ENCODE data around the gene TDRD6. TPM values are rescaled to one million over a fixed set of nuclear protein-coding genes. Genes with fewer than 3 reads are reported as not detected.

Gene TDRD6
- total RNA-seq, 1 experiment from 2014 or later: 0.07 TPM

DNA sequence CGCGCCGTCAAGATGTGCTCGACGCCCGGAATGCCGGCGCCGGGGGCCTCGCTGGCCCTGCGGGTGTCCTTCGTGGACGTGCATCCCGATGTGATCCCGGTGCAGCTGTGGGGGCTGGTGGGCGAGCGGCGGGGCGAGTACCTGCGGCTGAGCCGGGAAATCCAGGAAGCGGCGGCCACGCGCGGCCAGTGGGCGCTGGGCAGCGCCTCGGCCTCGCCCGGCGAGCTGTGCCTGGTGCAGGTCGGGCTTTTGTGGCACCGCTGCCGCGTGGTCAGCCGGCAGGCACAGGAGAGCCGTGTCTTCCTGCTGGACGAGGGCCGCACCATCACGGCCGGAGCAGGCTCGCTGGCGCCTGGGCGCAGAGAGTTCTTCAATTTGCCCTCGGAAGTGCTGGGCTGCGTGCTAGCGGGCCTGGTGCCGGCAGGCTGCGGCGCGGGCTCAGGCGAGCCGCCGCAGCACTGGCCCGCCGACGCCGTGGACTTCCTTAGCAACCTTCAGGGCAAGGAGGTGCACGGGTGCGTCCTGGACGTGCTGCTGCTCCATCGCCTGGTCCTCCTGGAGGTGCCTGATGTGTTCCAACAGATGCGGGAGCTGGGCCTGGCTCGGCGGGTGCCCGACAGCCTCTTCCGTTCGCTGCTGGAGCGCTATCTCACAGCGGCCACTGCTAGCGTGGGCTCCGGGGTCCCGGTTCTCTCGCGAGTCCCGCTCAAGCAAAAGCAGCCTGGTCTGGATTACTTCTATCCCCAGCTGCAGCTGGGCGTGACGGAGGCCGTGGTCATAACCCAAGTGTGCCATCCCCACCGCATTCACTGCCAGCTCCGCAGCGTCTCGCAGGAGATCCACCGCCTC, 656 bp downstream of the TDRD6 start:
- TF ChIP-seq EZH2 (IDR thresholded peaks at IDR 0.05; ENCODE audit: low read length, unreplicated experiment) (no peak), CTCF (conservative IDR thresholded peaks at IDR 0.05; ENCODE audit: low read depth, low read length) (no peak), EZH2phosphoT487 (IDR thresholded peaks at IDR 0.05; ENCODE audit: borderline replicate concordance, low read length) (no peak)
- H3K27ac ChIP-seq (ENCODE audit: low read length): no peak overlapping the region
- no peaks in the 10 kb centered on the region for H3K9me3 ChIP-seq (ENCODE audit: low read length)
- no peaks in the 10 kb centered on the region for H4K20me1 ChIP-seq (ENCODE audit: low read length)
- no peaks in the 10 kb centered on the region for H3K27me3 ChIP-seq (ENCODE audit: low read length)
- H3K9ac ChIP-seq (ENCODE audit: low read length): no peak overlapping the region
- H3K36me3 ChIP-seq (ENCODE audit: low read depth, low read length): no peaks in the 10 kb centered on the region
- no peak overlapping the region for H3K4me3 ChIP-seq (ENCODE audit: low read length)
- CTCF ChIA-PET: no interaction called here
- H2AFZ ChIP-seq (ENCODE audit: low read length): no peak overlapping the region
- no peak overlapping the region for H3K4me2 ChIP-seq (ENCODE audit: low read length)
- ATAC-seq (no peak), DNase-seq (no peak)
- POLR2A ChIA-PET (ENCODE audit: unreplicated experiment): no interaction called here
- intact Hi-C loops (cut with micrococcal nuclease): no loop called here
- H3F3A ChIP-seq (ENCODE audit: low read length, unreplicated experiment): no peaks in the 10 kb centered on the region
- BruUV-seq (replicated peaks): no TSS peak
- H3K79me2 ChIP-seq (ENCODE audit: low read length): no peaks in the 10 kb centered on the region
- H3K9me2 ChIP-seq (replicated peaks; ENCODE audit: low read length): no peaks in the 10 kb centered on the region
- H3K4me1 ChIP-seq (ENCODE audit: insufficient read depth, low read length): no peaks in the 10 kb centered on the region; the same call in 1 of the 2 replicates

- ChIA-PET CTCF (no interaction called here), POLR2A (ENCODE audit: unreplicated experiment) (no interaction called here)
- no peak for TF ChIP-seq EZH2 (IDR thresholded peaks at IDR 0.05; ENCODE audit: low read length, unreplicated experiment)
- H3K4me3 ChIP-seq (ENCODE audit: low read length): no peak overlapping the region
- no peak overlapping the region for H3K27ac ChIP-seq (ENCODE audit: low read length)
- ATAC-seq (no peak), DNase-seq (no peak)
- H3K36me3 ChIP-seq (ENCODE audit: low read depth, low read length): no peaks in the 10 kb centered on the region
- no peaks in the 10 kb centered on the region for H3K9me3 ChIP-seq (ENCODE audit: low read length)
- H3K4me2 ChIP-seq (ENCODE audit: low read length): no peak overlapping the region
- no peaks in the 10 kb centered on the region for H3F3A ChIP-seq (ENCODE audit: low read length, unreplicated experiment)
- H2AFZ ChIP-seq (ENCODE audit: low read length): no peak overlapping the region
- H3K79me2 ChIP-seq (ENCODE audit: low read length): no peaks in the 10 kb centered on the region
- intact Hi-C loops (cut with micrococcal nuclease): no loop called here
- H3K27me3 ChIP-seq (ENCODE audit: low read length): no peaks in the 10 kb centered on the region
- H3K9me2 ChIP-seq (replicated peaks; ENCODE audit: low read length): no peaks in the 10 kb centered on the region
- no peaks in the 10 kb centered on the region; the same call in 1 of the 2 replicates for H3K4me1 ChIP-seq (ENCODE audit: insufficient read depth, low read length)
- no peaks in the 10 kb centered on the region for H4K20me1 ChIP-seq (ENCODE audit: low read length)
- no TSS peak for BruUV-seq (replicated peaks)
- no peak overlapping the region for H3K9ac ChIP-seq (ENCODE audit: low read length)
Measured at GRCh38 chr6:46688966-46689335, 1.3 kb downstream of the TDRD6 start.

GRCh38 chr6:46689657-46690056, 2.0 kb downstream of the TDRD6 start:
- ATAC-seq: no peak
- POLR2A ChIA-PET (ENCODE audit: unreplicated experiment): no interaction called here

More at GRCh38 chr6:46689657-46690056, 2.0 kb downstream of the TDRD6 start:
- H3K9me2 ChIP-seq (replicated peaks; ENCODE audit: low read length): no peaks in the 10 kb centered on the region
- H3K4me1 ChIP-seq (ENCODE audit: insufficient read depth, low read length): no peaks in the 10 kb centered on the region; the same call in 1 of the 2 replicates
- H3K36me3 ChIP-seq (ENCODE audit: low read depth, low read length): no peaks in the 10 kb centered on the region
- intact Hi-C loops (cut with micrococcal nuclease): no loop called here
- no peak overlapping the region for H3K27ac ChIP-seq (ENCODE audit: low read length)
- no peak overlapping the region for H3K4me2 ChIP-seq (ENCODE audit: low read length)
- H4K20me1 ChIP-seq (ENCODE audit: low read length): no peaks in the 10 kb centered on the region
- no TSS peak for BruUV-seq (replicated peaks)
- no peaks in the 10 kb centered on the region for H3K27me3 ChIP-seq (ENCODE audit: low read length)
- H3K9me3 ChIP-seq (ENCODE audit: low read length): no peaks in the 10 kb centered on the region
- no peaks in the 10 kb centered on the region for H3K79me2 ChIP-seq (ENCODE audit: low read length)
- no peak overlapping the region for H3K9ac ChIP-seq (ENCODE audit: low read length)
- TF ChIP-seq CTCF (conservative IDR thresholded peaks at IDR 0.05; ENCODE audit: low read depth, low read length): no peak
- TF ChIP-seq EZH2phosphoT487 (IDR thresholded peaks at IDR 0.05; ENCODE audit: borderline replicate concordance, low read length): no peak
- TF ChIP-seq EZH2 (IDR thresholded peaks at IDR 0.05; ENCODE audit: low read length, unreplicated experiment): no peak
- CTCF ChIA-PET: no interaction called here
- H3F3A ChIP-seq (ENCODE audit: low read length, unreplicated experiment): no peaks in the 10 kb centered on the region
- H3K4me3 ChIP-seq (ENCODE audit: low read length): no peak overlapping the region
- no peak overlapping the region for H2AFZ ChIP-seq (ENCODE audit: low read length)
- DNase-seq: no peak

Data from PC-3 (cell line).